Activated gamma-delta T cell treated with Interleukin-2 at 50 U/mL for 16 hours (primary cell): ENCODE results near the gene BTG4.
A peak's percentile ranks its signal among the peaks of the same experiment; 100 is the strongest.

Source experiments
- DNase-seq: peaks from one replicate; pipeline ENCODE4 v3.0.0-alpha.2; 2020

BTG4 gene

DNA sequence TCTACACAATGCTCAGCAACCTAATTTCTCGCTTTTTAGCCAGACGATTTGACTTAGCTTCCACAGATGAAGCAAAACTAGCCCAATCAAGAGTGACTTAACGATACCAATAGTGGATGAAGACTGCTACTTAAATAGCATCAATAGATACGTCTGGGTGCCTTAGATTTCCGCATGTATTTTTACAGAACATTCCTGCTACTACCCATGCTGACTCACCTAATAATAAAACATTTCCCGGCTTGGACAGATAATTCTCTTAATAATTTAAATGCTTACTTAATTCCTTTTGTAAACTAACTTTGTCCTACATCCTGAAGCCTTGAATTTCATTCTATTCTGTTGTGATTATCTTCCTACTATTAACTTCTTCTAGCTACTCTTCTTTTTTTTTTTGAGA is 23.1 kb upstream of the BTG4 start:
- DNase-seq: no peak

DNA sequence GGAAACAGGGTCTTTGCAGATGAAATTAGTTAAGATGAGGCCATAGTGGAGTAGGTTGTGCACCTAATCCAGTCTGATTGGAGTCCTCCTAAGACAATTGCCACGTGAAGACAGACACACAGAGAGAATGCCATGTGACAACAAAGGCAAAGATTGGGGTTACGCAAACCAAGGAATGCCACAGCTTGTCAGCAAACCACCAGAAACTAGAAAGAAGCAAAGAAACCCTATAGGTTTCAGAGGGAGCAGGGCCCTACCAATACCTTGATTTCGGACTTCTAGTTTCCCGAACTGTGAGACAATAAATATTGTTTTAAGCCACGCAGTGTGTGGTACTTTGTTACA is 20.2 kb upstream of the BTG4 start:
- DNase-seq: no peak

DNA sequence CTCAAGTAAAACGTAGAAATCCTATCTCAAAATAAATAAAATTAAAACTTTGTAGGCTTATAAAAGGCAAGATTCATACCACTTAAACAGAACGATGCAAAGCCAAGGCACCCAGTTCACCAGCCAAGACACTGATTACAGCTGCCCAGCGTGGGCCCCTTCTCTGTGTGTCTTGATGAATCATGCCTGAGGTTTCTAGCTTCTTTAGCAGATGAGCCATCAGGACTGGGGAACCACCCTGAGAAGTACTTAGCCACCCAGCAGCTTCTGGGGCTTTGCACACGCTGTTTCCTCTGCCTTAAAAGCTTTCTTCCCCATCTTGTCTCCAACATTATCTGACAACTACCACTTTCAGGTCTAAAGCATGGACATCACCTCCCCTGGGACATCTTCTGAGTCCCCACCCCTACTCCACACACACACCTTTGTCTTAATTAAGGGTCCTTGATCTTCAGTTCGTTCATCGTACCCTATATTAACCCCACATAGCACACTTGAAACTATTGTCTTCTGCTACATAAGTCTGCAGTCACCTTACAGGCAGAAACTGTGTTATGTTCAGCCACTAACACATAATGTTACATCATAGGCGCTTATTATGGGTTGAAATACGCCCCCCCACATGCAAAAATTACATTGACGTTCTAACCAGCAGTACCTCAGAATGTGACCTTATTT is 19.6 kb upstream of the BTG4 start:
- DNase-seq: peak; percentile 51

DNA sequence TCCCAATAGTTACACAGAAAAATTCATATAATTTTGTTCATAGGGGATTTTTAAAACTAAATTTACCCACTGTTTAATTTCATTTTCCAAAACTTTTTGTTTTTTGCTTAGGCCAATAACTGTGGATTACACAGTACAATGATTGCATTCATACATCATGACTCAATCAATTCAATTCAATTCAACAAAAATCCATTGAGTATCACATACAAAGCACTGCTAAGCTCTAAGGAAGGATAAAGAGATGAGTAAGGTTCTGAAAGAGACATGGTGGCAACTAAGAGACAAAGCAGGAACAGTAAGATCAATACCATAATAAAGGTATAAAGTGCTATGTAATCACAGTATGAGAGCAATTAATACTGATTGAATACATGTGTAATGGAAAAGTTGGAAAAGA is 18.9 kb upstream of the BTG4 start:
- DNase-seq: no peak

DNA sequence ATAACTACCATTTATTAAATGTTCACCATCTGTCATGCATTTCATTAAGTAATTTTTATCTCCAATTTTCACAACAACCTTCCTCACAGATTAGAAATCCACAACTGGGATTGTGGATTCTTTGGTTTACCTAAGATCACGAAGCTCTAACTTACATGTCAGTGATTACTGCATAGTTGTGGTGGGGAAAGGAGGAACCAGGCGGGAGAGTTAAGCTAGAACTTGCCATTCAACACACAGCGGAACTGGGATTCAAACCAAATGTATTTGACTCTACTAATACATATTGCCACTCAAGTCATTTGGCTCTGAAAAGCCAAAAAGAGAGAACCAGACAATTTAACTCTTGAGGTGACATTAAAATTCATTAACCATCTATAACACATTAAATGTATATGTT is 17.9 kb upstream of the BTG4 start:
- DNase-seq: no peak

DNA sequence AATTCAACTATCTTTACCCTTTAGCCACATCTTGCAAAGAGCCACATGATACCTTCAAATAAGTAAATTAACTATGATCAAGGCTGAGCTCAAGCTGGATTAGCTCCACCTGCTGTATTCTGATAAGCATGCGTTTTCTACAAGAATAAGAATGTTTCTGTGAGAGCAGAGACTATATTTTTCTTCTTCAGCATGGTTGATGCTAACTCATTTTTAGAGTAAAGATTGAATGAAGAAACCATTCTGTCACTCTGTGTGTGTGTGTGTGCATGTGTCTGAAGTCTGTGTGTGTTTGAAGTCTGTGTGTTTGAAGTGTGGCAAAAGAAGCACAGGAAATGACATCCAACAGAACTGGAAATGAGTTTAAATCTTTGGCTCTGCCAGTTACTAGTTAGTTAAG is 16.4 kb upstream of the BTG4 start:
- DNase-seq: peak; percentile 34

DNA sequence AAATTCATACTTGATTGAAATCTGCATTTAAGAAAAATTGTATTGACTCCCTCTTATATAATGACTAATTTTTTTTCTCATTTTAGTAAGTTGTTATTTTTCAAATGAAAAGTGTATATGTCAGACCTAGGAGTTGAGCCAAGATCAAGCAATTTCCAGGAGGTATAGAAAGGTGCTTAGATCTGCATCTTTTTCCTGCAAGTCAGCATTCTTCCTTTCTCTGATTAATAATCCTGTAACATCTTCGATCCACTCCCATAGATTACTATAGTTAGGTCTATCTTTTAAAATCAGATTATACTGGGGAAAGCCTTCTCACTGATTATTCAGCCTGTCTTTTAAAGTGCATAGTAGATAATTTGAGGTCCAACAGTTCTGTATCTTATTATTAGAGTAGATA is 15.1 kb upstream of the BTG4 start:
- DNase-seq: no peak

DNA sequence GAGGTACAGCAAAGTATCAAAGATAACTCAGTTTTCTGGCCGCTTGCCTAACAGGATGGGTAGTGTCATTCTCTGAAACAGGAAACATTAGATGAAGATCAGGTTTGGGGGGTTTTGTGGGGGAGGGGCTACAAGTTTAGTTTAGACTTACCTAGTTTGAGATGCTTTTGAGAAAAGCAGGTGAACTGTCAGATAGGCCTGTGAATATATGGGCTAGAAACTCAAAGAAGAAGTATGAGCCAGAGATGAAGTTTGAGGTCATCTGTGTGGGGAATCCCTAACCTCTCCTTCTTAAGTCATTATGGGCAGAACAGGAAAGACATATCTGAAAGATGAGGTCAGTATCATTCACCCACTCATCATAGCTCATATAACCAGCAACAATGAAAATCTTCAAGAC is 14.3 kb upstream of the BTG4 start:
- DNase-seq: no peak

DNA sequence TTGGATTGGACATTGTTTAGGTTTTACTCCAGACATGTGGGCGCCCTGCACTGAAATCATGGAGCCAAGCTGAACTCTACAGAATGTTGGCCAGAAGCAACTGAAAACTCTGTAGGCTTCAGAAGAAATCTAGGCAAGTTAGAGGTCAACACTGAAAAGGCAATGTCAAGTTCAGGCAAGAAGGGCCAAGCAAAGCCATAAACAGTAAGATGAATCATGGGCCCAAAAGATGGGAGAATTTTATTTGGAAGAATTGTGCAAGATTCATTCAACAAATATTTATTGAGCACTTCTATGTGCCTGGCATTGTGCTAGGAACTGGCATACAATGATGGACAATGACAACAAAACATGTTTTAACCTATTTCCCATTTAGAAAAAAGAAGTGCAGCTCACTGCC is 13.3 kb upstream of the BTG4 start:
- DNase-seq: no peak

DNA sequence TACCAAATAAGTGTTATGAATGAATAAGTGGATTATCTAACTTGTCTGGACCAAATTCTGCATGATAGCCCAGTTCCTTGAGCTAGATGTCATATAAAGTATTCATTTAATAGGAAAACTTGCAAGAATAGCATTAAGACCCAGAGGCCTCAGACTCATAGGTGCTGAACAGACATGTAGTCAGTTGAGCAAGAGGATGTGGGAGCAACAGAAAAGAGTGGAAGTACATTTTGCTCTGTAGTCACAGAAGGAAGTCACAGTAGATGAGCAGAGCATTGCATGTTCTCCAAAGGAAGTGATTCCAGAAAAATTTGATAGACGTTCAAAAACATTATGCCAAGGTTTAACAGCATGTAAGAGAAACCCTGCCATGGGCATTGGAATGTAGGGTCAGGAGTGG is 11.9 kb upstream of the BTG4 start:
- DNase-seq: no peak

DNA sequence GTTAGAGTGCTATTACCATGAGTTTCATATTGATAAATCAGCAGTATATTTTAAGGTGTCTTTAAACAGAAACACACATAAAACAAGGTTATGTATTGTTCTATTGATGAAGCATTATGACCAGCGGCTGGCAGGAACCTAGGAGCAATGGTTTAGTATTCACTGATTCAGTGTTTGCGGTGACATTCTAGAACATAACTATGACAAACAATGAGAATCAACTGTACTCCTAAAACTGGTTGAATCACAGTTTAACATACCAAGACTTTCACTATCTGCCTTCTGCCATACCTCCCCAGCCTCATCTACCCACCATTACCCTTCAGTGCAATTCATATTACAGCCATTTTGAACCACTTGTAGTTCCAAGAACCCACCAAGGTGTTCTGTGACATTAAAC is 11.2 kb upstream of the BTG4 start:
- DNase-seq: no peak

DNA sequence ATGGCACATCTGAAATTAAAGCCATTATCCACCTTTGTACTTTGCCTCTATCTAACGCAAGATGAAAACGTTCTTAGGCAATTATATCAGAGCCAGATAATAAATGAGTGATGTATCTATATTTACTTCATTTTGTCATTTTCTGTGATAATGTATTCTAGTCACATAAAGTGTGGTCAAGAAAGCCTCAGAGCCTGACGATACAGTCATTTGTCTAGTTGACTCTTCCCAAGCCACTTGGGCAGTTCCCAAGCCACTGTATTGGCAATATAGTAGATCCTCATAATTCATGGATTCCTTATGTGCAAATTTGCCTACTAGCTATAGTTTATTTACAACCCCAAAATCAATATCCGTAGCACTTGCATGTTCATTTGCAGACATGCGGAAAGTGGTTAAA is 10.2 kb upstream of the BTG4 start:
- DNase-seq: no peak

DNA sequence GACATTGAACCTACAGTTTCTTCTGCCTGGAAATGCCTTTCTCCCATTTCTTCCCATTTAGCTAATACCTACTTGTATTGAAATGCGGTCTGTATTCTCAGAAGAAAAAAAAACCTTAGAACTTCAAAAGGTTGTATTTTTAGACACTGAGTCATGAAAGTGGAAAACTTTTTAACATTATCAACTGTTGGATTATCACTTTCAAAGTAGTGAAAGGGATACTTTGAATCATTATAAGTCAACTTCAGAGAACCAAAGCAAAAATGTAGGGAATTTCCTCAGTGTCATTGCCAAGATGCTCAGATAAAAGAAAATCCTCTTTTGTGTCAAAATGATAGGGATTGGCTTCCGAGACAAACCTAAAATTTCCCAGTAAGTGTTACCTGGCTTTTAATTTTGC is 8.9 kb upstream of the BTG4 start:
- no peak for DNase-seq

DNA sequence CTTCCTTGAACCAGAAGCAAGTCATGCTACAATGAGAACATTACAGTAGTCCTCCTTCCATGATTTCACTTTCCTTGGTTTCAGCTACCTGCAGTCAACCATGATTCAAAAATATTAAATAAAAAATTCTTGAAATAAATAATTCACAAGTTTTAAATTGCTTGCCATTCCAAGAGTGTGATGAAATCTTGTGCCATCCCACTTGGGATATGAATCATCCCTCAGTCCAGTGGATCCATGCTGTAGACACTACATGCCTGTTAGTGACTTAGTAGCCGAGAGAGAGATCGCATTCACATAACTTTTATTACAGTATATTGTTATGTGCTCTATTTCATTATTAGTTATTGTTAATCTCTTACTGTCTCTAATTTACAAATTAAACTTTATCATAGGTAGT is 8.4 kb upstream of the BTG4 start:
- DNase-seq: no peak

DNA sequence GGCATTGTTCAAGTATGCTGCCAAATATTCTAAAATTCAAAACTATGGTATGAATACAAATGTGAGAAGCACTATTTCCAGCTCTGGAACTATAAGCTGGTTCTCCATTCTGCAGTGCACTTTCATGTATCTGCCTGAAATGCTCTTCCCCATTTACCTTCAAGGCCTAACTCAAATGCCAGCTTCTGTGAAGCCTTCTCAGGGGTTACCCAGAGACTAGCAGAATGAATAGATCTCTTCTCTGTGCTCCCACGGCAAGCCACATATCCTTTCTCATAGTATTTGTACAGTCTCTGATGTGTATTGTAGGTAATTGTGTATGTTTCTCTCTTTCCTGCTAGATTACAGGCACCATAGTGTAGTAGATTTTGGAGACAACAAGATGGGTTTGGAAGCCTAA is 6.5 kb upstream of the BTG4 start:
- no peak for DNase-seq

DNA sequence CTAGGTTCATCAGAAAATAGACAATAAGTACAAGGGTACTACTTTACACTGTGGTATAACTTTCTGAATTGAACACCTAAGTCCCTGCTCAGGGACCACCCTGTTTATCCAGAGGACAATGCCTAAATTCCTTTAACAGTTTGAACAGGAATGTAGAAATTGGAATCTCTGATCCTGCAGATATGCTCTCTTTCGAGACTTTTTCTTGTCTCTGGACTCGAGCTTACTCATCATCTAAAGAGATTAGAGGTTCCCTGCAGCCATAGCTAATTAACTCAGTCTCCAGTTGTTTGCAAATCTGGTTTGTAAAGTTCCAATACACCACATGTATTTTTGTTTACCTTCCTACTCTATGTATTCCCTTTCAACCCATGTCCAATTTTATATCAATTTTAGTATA is 3.4 kb upstream of the BTG4 start:
- no peak for DNase-seq

DNA sequence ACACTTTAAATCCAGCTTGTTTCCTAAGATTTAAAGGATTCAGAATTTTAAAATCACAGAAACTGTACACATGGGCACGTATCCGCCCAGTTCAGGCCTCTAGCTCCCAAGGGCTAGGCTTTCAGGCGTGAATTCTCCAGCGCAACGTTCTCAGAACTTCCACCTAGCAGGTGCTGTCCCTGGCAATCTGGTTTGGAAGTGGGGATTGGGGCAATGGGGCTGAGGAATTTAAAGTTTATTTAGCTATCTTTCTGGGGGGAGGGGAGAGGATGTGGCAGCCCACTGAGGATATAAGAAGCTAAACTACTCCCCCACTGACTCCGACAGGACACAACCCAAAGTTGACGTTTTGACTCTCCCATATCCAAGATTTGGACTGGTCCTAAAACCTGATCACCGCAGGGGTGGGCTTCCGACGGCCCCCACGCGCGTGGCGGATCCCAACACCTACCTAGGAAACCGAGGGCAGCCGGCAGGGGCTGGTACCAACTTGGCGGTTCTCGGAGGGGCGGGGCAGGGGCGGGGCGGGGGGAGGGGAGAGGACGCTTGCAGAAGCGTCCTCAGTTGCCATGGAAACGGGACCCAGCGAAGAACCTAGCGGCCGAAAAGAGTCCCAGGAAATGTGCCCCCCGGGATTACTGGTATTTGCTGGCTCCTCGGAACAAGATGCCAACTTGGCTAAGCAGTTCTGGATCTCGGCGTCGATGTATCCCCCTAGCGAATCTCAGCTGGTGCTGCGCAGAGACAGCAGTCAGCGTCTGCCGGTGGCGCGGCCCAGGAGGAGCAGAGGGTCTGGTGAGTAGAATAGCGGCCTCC is 2.2 kb upstream of the BTG4 start, which contains the start of gene HOATZ:
TSS of gene HOATZ (plus strand) at position 563 of the 816 bp plus-strand sequence. CDS start at position 570, 7 bp downstream.
- no peak for DNase-seq

DNA sequence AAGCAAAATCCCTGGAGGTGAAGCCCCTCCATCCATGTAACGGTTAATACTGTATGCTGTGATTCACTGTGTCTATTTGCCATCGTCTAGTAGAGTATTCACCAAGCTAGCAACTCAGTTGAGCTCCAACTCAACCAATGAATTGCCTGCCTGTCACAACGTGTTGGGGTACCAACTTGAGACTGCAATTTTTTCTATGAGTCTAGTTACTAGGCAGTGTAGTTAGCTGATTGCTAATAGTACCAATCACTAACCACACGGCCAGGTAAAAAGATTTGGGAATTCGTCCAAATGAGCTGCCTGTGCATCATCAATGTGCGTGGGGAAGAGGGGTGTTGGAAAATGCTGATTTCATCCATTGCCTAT is 1.0 kb upstream of the BTG4 start:
- DNase-seq: no peak

DNA sequence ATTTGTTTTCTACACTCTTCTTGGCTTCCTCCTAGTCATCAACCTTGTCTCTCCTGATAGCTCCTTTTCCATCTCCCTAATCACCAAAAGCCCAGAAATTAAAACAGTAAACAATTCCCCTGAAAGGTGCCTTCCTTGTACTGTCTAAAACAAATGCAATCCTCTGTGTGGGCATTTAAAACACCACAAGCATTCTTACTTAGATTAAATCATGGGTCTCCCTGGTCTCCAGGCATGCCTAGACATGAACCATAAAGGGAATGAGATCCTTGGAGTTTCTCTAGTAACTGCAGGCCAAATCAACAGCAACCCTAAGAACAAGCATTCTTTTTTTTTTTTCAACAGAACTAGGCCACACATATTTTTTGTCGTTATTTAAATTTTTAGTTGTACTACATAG is 1.9 kb downstream of the BTG4 start:
- DNase-seq: no peak

DNA sequence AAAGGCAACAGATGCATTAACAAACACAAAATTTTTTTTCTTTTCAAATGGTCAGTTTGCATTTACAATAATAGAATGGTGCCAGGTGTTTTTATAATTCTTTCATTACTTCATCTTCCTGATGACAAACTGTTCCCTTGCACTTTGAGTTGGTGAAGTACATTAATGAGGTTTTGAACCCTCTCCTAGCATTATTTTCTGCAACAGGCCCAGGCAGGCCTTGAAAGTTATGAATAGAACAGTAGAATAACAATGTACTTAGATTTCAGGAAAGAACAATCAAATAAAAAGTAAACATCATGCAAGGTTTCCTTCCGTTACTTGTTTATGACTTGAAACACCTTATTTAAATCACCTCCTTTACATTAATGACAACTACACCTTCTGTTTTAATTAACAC is 9.6 kb downstream of the BTG4 start:
- DNase-seq: no peak

DNA sequence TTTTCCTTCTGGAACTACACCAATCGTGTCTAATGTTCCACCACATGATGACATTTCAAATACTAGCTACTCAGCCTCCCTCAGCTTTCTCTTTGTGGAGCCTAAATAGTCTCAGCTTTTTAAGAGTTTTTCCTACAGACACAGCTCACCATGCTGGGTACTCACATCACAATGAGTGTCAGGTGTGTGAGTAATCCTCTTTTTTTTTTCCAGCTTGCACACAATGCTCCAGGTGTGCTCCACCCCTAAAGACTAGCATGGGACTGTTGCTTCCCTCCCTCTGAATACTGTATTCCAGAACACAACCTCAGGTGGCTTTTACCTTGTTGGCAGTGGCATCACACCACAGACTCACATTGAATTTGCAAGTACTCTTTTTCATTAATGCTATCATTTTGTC is 11.7 kb downstream of the BTG4 start:
- DNase-seq: no peak

DNA sequence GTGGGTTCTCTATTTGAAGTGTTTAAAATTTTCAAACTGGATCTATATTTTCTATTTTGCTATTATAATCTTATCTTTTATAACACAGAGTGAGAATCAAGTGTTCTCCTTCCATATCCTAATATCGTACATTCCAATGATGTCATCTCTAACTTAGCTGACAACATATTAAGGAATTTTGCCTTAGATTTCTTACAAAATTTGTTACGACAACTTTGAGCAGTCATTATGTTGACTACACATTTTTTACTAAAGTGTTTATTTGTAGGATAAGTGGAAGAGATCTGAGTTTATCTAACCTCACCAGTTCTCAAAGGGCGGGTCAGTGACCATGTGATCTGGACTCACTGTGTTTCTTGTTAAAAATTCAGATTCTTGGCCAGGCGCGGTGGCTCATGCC is 12.7 kb downstream of the BTG4 start:
- no peak for DNase-seq

DNA sequence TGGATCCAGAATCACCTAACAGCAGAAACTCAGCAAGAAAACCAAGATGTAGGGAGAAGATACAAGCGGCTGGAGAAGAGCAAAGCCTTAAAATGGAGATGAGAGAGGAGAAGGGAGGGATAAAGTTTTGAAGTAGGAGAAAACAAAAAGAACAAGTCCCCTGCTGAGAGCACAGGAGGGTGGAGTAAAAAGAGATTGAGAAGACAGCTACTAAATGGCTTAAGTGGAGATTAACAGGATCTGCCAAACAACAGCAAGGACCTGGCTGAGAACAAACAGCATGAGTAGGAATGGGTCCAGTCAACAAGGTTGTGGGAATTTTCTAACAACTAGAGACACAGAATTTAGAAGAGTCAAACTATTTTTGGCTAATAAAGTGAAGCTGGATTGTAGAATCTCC is 18.1 kb downstream of the BTG4 start:
- no peak for DNase-seq

DNA sequence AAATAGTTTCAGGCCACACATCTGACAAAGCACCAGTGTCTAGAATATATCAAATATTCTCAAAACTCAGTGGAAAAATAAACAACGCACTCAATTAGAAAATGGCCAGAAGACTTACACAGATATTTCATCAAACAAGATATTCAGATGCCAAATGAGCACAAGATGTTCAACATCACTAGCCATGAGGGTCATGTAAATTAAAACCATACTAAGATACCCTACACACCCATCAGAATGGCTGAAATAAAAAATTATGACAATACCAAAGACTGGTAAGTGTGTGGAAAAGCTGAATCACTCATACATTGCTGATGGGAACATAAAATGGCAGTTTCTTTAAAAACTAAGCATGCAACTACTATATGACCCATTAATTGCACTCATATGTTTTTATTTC is 21.7 kb downstream of the BTG4 start:
- no peak for DNase-seq

DNA sequence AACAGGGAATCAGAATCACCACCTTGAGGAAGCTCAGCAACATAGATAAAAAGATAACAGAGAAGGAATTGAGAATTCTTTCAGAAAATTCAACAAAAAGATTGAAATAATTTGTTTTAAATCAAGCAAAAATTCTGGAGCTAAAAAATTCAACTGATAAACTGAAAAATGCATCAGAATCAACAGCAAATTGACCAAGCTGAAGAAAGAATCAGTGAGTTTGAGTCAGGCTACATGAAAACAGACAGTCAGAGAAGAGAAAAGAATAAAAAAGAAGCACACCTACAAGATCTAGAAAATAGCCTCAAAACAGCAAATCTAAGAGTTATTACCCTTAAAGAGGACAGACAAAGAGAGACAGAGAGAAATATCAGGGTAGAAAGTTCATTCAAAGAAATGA is 28.8 kb downstream of the BTG4 start:
- DNase-seq: no peak
